SK-N-SH (cell line): Measurements from ENCODE around the gene AAGAB. TPM values are rescaled to one million over a fixed set of nuclear protein-coding genes. Genes with fewer than 3 reads are reported as not detected.

Experiments
- CTCF ChIA-PET: fragments of 300-600, 350-600 bp; formaldehyde crosslinking; extraction: SDS; loops from one replicate; lab custom pipeline; 2021; lab: Yijun Ruan, JAX
- POLR2A ChIA-PET: fragments of 350-600 bp; sonication (Branson Sonifier 250); formaldehyde crosslinking; extraction: SDS; loops from one replicate; lab custom pipeline; 2020; ENCODE audit warnings: antibody characterized with exemption, inconsistent platforms; lab: Yijun Ruan, JAX
- DNase-seq: peaks from one replicate; pipeline ENCODE4 v3.0.0; 2012
- H2AFZ ChIP-seq: fragments of 200-600 bp; sonication (generic); 2 replicates; pipeline ENCODE4 v1.8.1; 2016; ENCODE audit warnings: antibody characterized with exemption, mild to moderate bottlenecking, low read depth
- H3F3A ChIP-seq: fragments of 200-600 bp; sonication (generic); replicated peaks from 2 replicates; pipeline ENCODE3; 2016; ENCODE audit warnings: antibody characterized with exemption, mild to moderate bottlenecking; ENCODE audit not compliant: insufficient read depth
- H3K27ac ChIP-seq, 2 experiments: fragments of 200-500 bp in 1 of 2; fragments of 200-600 bp in 1 of 2; sonication (Bioruptor generic) in 1 of 2; sonication (generic), shearing (Covaris generic) in 1 of 2; 2 replicates each; pipeline versions ENCODE4 v1.5.1 to v1.6.1; 2014 to 2016; ENCODE audit warnings: low read depth in 2 of 2, inconsistent platforms in 1 of 2, low read length in 1 of 2, mild to moderate bottlenecking in 1 of 2, mixed read lengths in 1 of 2
- H3K27me3 ChIP-seq: fragments of 200-600 bp; sonication (generic), shearing (Covaris generic); 2 replicates; pipeline ENCODE4 v1.6.1; 2016; ENCODE audit warnings: mixed run types; ENCODE audit not compliant: insufficient read depth
- H3K36me3 ChIP-seq, 2 experiments: fragments of 200-500 bp in 1 of 2; fragments of 200-600 bp in 1 of 2; sonication (Bioruptor generic) in 1 of 2; sonication (generic) in 1 of 2; replicated peaks in 1 of 2; 2 replicates each; pipeline versions ENCODE3 to v1.5.1; 2014 to 2016; ENCODE audit warnings: low read length in 1 of 2, mild to moderate bottlenecking in 1 of 2; ENCODE audit not compliant: insufficient read depth in 2 of 2, control insufficient read depth in 1 of 2
- H3K4me1 ChIP-seq, 2 experiments: fragments of 200-500 bp in 1 of 2; fragments of 200-600 bp in 1 of 2; sonication (Bioruptor generic) in 1 of 2; sonication (generic), shearing (Covaris generic) in 1 of 2; 2 replicates each; pipeline versions ENCODE4 v1.5.1 to v1.6.1; 2014 to 2016; ENCODE audit warnings: low read depth in 1 of 2, low read length in 1 of 2, mixed run types in 1 of 2; ENCODE audit not compliant: insufficient read depth in 2 of 2, control insufficient read depth in 1 of 2
- H3K4me2 ChIP-seq: fragments of 200-600 bp; sonication (generic), shearing (Covaris generic); 2 replicates; pipeline ENCODE4 v1.6.1; 2017; ENCODE audit warnings: mixed run types
- H3K4me3 ChIP-seq, 2 experiments: fragments of 200-500 bp in 1 of 2; fragments of 200-600 bp in 1 of 2; sonication (Bioruptor generic) in 1 of 2; sonication (generic), shearing (Covaris generic) in 1 of 2; 2 replicates each; pipeline versions ENCODE4 v1.5.1 to v1.8.1; 2014 to 2016; ENCODE audit warnings: low read depth in 2 of 2, inconsistent platforms in 1 of 2, low read length in 1 of 2, mild to moderate bottlenecking in 1 of 2, mixed read lengths in 1 of 2, moderate library complexity in 1 of 2
- H3K79me2 ChIP-seq: fragments of 200-600 bp; sonication (generic); 2 replicates; pipeline ENCODE4 v1.8.1; 2017; ENCODE audit warnings: mild to moderate bottlenecking; ENCODE audit not compliant: insufficient read depth
- H3K9ac ChIP-seq: fragments of 200-600 bp; sonication (generic); 2 replicates; pipeline ENCODE4 v1.6.1; 2017; ENCODE audit warnings: mixed run types
- H3K9me2 ChIP-seq: fragments of 200-600 bp; sonication (generic); 2 replicates; pipeline ENCODE4 v1.6.1; 2017; ENCODE audit warnings: mixed run types
- H3K9me3 ChIP-seq: fragments of 200-600 bp; sonication (generic); 2 replicates; pipeline ENCODE4 v1.6.1; 2017; ENCODE audit warnings: mixed run types, mild to moderate bottlenecking, moderate library complexity
- H4K20me1 ChIP-seq: fragments of 200-600 bp; sonication (generic); 2 replicates; pipeline ENCODE4 v1.6.1; 2017; ENCODE audit warnings: mild to moderate bottlenecking, mixed run types; ENCODE audit not compliant: insufficient read depth
- ELF1 ChIP-seq: IDR thresholded peaks from 2 replicates; pipeline ENCODE4 v1.4.0; 2012
- EP300 ChIP-seq, 2 experiments: IDR thresholded peaks; 2 replicates each; pipeline versions ENCODE4 v1.4.0 to v1.6.1; 2012; ENCODE audit warnings: borderline replicate concordance in 1 of 2, low read depth in 1 of 2, low read length in 1 of 2
- FOXM1 ChIP-seq: IDR thresholded peaks from 2 replicates; pipeline ENCODE4 v1.4.0; 2012; ENCODE audit warnings: low read depth, mild to moderate bottlenecking
- GATA2 ChIP-seq: sonication (generic); formaldehyde crosslinking; IDR thresholded peaks from 2 replicates; pipeline ENCODE4 v1.5.0; 2020; ENCODE audit warnings: mild to moderate bottlenecking, missing genetic modification reagents
- JUND ChIP-seq: IDR thresholded peaks from 2 replicates; pipeline ENCODE4 v1.4.0; 2012
- MEF2A ChIP-seq: IDR thresholded peaks from 2 replicates; pipeline ENCODE4 v1.4.0; 2012; ENCODE audit warnings: low read depth, borderline replicate concordance
- MXI1 ChIP-seq: IDR thresholded peaks from 2 replicates; pipeline ENCODE4 v1.6.1; 2012; ENCODE audit warnings: mild to moderate bottlenecking, low read depth, low read length, improper control_type of control experiment
- PBX3 ChIP-seq: IDR thresholded peaks from 2 replicates; pipeline ENCODE4; 2012
- POLR2AphosphoS5 ChIP-seq: IDR thresholded peaks from 2 replicates; pipeline ENCODE4 v1.6.1; 2012; ENCODE audit warnings: low read depth, low read length
- RCOR1 ChIP-seq: fragments of 150-350 bp; IDR thresholded peaks from 2 replicates; pipeline ENCODE4 v1.6.1; 2017; ENCODE audit warnings: antibody characterized with exemption, low read length
- REST ChIP-seq: IDR thresholded peaks from 2 replicates; pipeline ENCODE4 v1.6.1; 2012; ENCODE audit warnings: mild to moderate bottlenecking, low read depth, low read length, moderate library complexity
- RFX5 ChIP-seq: IDR thresholded peaks from 2 replicates; pipeline ENCODE4 v1.6.1; 2012; ENCODE audit warnings: mild to moderate bottlenecking, improper control_type of control experiment, low read length
- SMC3 ChIP-seq: IDR thresholded peaks from 2 replicates; pipeline ENCODE4 v1.6.1; 2012; ENCODE audit warnings: low read depth, low read length, improper control_type of control experiment
- TCF12 ChIP-seq: IDR thresholded peaks from 2 replicates; pipeline ENCODE4 v1.4.0; 2012
- TEAD4 ChIP-seq: IDR thresholded peaks from 2 replicates; pipeline ENCODE4 v1.4.0; 2012; ENCODE audit warnings: mild to moderate bottlenecking, borderline replicate concordance; ENCODE audit not compliant: insufficient read depth
- USF2 ChIP-seq: fragments of 150-350 bp; IDR thresholded peaks from 2 replicates; pipeline ENCODE4 v1.6.1; 2017; ENCODE audit warnings: antibody characterized with exemption, low read length, low read depth, borderline replicate concordance
- YY1 ChIP-seq: IDR thresholded peaks from 2 replicates; pipeline ENCODE4 v1.4.0; 2012; ENCODE audit warnings: low read depth, mild to moderate bottlenecking
- WGBS: methylation state at CpG from one replicate; pipeline ENCODE4 v1.1.6; 2017; ENCODE audit warnings: low lambda C conversion rate; 5-methylcytosine and 5-hydroxymethylcytosine counted together
- polyA plus RNA-seq, 3 experiments: library from polyadenylated mRNA; depleted of rRNA; stranded (reverse); fragments of >200 nt; gene quantifications; 2 replicates each; pipeline ENCODE4 v1.2.3, GENCODE V29; 2012

Gene AAGAB
- polyA plus RNA-seq, 1 of the 3 experiments (the other 2 are of a cell fraction): 24.9 TPM

- H3K27me3 ChIP-seq: no peaks in the 10 kb centered on the region
- POLR2A ChIA-PET: no interaction called here
- TF ChIP-seq MXI1 (no peak), PBX3 (no peak), EP300 (IDR thresholded peaks at IDR 0.05; ENCODE audit: borderline replicate concordance in 1 of 2, low read depth in 1 of 2, low read length in 1 of 2) (no peak), SMC3 (no peak), FOXM1 (no peak), USF2 (no peak), REST (no peak), JUND (no peak), RCOR1 (no peak), TEAD4 (no peak), YY1 (no peak), TCF12 (no peak), GATA2 (CRISPR knock-in tag) (no peak), ELF1 (no peak), MEF2A (no peak), RFX5 (no peak), POLR2AphosphoS5 (no peak)
- H3K9ac ChIP-seq: no peak overlapping the region
- no peak overlapping the region for H2AFZ ChIP-seq
- no peak overlapping the region for H3K27ac ChIP-seq
- no peak for DNase-seq
- no peak overlapping the region for H3K4me2 ChIP-seq
- WGBS: 93% methylated on average over 4 of the region's 8 CpGs
- CTCF ChIA-PET: no interaction called here
- peaks cover 0 to 16% of the 10 kb centered on the region in 2 experiments for H3K36me3 ChIP-seq
- no peak overlapping the region for H3K4me3 ChIP-seq
- H3F3A ChIP-seq: no peaks in the 10 kb centered on the region
- peaks cover 89% of the 10 kb centered on the region for H3K79me2 ChIP-seq
- H3K9me3 ChIP-seq: no peaks in the 10 kb centered on the region
- H3K9me2 ChIP-seq: no peaks in the 10 kb centered on the region
- peaks cover 14 to 25% of the 10 kb centered on the region in 2 experiments; a peak in 2 of 4 replicates for H3K4me1 ChIP-seq
- no peaks in the 10 kb centered on the region for H4K20me1 ChIP-seq
Observed at GRCh38 chr15:67157521-67158252, 96.8 kb downstream of the AAGAB start.
